ENCODE measurements around the gene RMRP.

The RMRP gene

GRCh38 chr9:35686222-35687203, 28.7 kb upstream of the RMRP start:
- DNase-seq (ENCODE audit: low read depth) = peak; percentile 68

DNA sequence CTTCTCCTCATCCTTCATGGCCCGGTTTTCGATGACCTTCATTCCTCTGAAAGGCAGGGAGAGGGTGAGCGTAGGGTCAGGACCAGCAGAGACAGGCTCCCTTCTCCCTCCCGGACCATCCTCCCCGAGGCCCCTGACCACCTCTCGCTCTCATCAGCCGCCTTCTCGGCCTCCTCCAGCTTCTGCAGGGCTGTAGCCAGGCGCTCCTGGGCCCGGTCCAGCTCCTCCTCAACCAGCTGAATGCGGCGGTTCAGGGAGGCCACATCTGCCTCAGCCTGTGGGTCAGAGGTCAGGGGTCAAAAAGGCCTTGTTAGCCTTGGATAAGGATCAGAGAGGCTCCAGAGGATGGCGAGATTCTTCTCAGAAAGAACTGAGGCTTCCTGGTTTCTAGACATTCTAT, 27.7 kb upstream of the RMRP start:
- no peak for DNase-seq (ENCODE audit: low read depth)

DNA sequence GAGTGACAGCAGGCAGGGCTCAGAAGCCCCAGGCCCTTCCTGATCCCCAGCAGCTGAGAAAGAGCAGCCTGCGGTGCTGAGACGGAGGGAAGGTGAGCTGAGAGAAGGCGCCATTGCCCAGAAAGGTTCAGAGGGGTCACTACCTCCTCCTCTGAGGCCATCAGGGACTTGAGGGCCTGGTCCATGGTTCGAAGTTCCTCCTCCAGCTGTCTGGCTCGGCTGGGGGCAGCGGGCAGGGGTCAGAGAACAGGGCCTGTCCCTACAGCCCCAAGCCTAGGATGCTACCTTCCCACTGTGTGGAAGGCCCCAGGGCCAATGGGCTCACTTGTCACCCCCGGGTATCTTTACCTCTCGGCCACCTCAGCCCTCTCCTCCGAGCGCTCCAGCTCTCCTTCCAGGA, 27.1 kb upstream of the RMRP start:
- DNase-seq (ENCODE audit: low read depth) = no peak

GRCh38 chr9:35683323-35683722, 25.5 kb upstream of the RMRP start:
- no peak for DNase-seq (ENCODE audit: low read depth)

DNA sequence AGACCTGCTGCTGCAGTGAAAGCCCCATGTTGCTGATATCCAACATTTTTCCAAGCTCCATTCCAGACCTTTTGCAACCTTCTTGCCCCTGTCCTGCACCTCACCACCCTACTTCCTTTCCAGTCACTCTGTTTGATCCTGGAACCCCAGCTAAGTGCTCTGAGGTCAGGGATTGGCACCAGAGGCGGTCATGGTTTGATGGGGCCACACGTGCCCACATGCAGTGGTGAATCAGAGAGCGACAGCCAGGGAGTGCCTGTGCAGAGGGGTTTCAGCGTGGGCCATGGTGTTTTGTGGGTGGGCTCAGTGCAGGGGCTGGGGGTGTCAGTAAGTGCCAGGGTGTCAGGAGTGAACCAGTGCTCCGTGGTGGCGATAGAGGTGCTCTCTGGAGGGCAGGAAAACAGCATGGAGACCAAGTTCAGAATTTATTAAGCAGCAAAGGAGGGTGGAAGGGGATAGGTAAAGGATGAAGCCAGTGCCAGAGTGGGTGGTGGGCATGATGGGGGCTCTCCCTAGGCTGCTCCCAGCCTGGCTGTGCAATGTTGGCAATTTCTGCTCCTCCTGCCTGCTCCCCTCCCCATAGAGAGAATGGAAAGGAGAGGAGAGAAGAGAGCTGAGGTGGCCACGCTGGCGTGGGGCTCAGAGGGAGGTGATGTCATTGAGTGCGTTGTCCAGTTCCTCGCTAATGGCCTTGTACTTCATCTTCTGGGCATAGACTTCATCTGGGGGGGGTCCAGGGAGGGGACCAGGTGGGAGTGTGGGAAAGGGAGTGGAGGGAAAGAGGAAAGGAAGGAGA, 24.9 kb upstream of the RMRP start:
- no peak for DNase-seq (ENCODE audit: low read depth)

GRCh38 chr9:35682051-35682450, 24.2 kb upstream of the RMRP start:
- peak; percentile 48 for DNase-seq (ENCODE audit: low read depth)

DNA sequence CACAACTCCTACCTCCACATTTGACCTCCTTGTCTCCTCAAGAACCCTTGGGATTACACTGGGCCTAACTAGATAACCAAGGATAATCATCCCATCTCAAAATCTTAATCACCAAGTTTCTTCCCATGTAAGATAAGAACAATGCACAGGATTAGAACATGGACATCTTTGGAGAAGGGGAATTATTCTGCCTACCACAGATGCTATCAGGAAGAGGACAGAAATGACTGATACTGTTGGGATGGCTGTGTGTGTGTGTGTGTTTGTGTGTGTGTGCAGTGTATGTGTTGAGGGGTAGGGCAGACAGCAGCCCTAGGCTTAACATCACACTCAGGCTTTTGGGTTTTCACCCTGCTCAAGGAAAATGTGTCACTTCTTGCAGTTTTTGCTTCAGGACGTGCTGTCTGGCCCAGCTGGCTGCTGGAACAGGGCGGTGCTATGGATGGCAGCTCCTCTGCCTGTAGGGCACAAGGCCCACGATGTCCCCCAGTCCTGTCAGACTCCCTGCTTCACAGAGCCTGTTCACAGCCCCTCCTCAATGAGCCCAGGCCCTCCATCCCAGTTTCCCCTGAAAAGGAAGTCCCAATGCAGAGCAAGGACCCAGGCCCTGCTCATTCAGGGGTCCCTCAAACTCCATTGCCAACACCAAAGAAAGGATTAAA, 23.7 kb upstream of the RMRP start:
- DNase-seq (ENCODE audit: low read depth) = peak; percentile 61

DNA sequence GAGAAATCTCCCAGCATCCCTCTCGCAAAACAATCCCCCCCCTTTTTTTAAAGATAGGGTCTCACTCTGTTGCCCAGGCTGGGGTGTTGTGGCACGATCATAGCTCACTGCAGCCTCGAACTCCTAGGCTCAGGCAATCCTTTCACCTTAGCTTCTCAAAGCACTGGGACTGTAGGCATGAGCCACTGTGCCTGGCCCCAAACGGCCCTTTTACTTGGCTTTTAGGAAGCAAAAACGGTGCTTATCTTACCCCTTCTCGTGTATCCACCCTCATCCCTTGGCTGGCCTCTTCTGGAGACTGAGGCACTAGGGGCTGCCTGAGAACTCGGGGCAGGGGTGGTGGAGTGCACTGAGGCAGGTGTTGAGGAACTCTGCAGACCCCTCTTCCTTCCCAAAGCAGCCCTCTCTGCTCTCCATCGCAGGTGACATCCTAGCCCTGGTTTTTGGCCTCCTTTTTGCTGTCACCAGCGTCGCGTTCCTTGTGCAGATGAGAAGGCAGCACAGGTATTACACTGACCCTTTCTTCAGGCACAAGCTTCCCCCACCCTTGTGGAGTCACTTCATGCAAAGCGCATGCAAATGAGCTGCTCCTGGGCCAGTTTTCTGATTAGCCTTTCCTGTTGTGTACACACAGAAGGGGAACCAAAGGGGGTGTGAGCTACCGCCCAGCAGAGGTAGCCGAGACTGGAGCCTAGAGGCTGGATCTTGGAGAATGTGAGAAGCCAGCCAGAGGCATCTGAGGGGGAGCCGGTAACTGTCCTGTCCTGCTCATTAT, 22.7 kb upstream of the RMRP start:
- DNase-seq (ENCODE audit: low read depth) = peak; percentile 81

DNA sequence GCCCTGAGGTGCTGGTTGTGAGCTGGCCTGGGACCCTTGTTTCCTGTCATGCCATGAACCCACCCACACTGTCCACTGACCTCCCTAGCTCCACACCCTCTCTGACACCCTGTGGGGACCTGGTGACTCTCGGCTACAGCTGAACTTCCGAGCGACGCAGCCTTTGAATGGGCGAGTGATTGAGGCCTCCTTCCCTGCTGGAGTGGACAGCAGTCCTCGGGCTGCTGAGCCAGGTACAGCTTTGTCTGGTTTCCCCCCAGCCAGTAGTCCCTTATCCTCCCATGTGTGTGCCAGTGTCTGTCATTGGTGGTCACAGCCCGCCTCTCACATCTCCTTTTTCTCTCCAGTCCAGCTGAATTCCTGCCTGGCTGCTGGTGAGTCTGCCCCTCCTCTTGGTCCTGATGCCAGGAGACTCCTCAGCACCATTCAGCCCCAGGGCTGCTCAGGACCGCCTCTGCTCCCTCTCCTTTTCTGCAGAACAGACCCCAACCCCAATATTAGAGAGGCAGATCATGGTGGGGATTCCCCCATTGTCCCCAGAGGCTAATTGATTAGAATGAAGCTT, 22.0 kb upstream of the RMRP start:
- DNase-seq (ENCODE audit: low read depth) = peak; percentile 67

GRCh38 chr9:35679091-35679490, 21.3 kb upstream of the RMRP start:
- DNase-seq (ENCODE audit: low read depth) = no peak

GRCh38 chr9:35675732-35676392, 18.0 kb upstream of the RMRP start:
- DNase-seq (ENCODE audit: low read depth) = no peak

DNA sequence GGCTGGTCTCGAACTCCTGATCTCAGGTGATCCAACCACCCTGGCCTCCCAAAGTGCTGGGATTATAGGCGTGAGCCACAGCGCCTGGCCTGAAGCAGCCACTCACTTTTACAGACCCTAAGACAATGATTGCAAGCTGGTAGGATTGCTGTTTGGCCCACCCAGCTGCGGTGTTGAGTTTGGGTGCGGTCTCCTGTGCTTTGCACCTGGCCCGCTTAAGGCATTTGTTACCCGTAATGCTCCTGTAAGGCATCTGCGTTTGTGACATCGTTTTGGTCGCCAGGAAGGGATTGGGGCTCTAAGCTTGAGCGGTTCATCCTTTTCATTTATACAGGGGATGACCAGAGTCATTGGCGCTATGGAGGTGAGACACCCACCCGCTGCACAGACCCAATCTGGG, 17.4 kb upstream of the RMRP start:
- no peak for DNase-seq (ENCODE audit: low read depth)

DNA sequence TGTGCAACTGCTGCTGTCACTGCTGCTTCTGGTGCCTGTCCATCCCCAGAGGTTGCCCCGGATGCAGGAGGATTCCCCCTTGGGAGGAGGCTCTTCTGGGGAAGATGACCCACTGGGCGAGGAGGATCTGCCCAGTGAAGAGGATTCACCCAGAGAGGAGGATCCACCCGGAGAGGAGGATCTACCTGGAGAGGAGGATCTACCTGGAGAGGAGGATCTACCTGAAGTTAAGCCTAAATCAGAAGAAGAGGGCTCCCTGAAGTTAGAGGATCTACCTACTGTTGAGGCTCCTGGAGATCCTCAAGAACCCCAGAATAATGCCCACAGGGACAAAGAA, 16.2 kb upstream of the RMRP start:
- no peak for DNase-seq (ENCODE audit: low read depth)

DNA sequence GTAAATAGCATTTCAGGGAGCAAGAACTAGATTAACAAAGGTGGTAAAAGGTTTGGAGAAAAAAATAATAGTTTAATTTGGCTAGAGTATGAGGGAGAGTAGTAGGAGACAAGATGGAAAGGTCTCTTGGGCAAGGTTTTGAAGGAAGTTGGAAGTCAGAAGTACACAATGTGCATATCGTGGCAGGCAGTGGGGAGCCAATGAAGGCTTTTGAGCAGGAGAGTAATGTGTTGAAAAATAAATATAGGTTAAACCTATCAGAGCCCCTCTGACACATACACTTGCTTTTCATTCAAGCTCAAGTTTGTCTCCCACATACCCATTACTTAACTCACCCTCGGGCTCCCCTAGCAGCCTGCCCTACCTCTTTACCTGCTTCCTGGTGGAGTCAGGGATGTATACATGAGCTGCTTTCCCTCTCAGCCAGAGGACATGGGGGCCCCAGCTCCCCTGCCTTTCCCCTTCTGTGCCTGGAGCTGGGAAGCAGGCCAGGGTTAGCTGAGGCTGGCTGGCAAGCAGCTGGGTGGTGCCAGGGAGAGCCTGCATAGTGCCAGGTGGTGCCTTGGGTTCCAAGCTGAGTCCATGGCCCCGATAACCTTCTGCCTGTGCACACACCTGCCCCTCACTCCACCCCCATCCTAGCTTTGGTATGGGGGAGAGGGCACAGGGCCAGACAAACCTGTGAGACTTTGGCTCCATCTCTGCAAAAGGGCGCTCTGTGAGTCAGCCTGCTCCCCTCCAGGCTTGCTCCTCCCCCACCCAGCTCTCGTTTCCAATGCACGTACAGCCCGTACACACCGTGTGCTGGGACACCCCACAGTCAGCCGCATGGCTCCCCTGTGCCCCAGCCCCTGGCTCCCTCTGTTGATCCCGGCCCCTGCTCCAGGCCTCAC, 15.6 kb upstream of the RMRP start, which contains the start of gene CA9:
TSS of gene CA9 (plus strand) at position 797 of the 893 bp plus-strand sequence. CDS start at position 829, 32 bp downstream.
- peak; percentile 37 for DNase-seq (ENCODE audit: low read depth)

DNA sequence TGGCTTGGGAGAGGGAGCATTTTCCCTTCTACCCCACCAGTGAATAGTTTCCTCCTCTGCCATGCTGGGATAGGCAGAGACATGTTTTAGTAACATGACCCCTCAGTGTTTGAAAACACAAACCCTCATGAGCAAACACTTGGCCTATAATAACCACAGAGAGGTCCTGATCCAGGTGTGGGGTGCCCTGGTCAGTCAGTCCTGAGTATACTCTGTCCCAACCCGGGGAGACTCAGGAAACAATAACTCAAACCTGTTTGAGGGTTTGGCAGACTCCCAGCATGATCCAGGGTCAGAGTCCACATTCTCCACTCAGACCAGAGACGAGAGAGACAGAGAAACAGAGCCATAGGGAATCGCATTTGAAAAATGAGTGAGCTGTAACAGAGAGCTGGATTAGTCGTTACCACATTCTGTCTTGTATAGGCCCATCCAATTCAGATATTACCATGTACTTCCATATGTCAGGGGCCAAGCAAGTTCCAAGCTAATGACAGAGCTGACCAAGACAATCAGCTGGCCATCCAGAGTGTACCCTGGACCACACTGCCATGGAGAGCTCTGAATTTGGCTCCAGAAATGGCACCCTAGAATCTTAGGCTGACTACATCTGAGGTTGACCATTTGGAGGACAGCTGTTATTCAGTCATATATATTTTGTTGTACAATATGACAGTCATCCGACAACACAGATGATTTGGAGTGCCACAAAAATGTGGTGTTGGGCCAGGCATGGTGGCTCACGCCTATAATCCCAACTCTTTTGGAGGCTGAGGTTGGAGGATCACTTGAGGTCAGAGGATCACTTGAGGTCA, 11.7 kb upstream of the RMRP start:
- peak; percentile 41 for DNase-seq (ENCODE audit: low read depth)

DNA sequence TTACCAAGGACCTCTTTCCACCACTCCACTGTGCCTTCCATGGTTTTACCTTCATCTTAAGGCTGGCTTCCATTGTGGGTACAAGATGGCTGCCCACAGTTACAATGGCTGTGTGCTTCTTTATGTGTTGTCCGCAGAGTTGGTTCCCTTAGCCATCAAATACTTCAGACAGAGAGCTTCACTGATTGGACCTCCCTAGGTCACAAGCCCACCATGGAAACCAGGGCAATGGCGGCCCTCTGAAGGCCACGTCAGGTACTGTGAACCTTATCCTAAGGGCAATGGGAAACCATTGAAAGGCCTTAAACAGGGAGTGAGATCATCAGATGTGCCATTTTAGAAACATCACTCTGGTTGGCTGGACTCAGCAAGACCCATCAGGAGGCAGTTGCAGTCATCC, 10.1 kb upstream of the RMRP start:
- DNase-seq (ENCODE audit: low read depth) = no peak

DNA sequence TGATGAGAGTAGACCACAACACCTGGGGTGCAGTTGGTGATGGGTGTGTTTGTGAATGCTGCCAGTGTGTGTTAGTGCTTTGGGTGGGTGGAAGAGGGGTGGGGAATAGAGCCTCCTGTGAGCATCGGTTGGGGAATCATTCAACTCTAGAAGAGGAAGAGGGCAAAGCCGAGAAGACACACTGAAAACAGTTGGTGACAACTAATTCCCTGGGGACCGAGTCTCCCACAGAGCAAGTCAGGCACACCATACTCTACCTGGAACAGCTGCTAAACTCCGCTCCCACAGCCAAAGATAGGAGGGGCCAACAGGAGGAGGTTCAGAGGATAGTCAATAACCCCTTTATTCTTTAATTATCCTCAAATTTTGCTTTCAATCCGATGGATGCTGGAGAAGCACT, 8.7 kb upstream of the RMRP start:
- no peak for DNase-seq (ENCODE audit: low read depth)

GRCh38 chr9:35666045-35666444, 8.2 kb upstream of the RMRP start:
- DNase-seq (ENCODE audit: low read depth) = peak; percentile 84

GRCh38 chr9:35665471-35665818, 7.6 kb upstream of the RMRP start:
- no peak for DNase-seq (ENCODE audit: low read depth)

Measured in EH (cell line).